ENCODE measurements around the gene DENND4A.

DNA sequence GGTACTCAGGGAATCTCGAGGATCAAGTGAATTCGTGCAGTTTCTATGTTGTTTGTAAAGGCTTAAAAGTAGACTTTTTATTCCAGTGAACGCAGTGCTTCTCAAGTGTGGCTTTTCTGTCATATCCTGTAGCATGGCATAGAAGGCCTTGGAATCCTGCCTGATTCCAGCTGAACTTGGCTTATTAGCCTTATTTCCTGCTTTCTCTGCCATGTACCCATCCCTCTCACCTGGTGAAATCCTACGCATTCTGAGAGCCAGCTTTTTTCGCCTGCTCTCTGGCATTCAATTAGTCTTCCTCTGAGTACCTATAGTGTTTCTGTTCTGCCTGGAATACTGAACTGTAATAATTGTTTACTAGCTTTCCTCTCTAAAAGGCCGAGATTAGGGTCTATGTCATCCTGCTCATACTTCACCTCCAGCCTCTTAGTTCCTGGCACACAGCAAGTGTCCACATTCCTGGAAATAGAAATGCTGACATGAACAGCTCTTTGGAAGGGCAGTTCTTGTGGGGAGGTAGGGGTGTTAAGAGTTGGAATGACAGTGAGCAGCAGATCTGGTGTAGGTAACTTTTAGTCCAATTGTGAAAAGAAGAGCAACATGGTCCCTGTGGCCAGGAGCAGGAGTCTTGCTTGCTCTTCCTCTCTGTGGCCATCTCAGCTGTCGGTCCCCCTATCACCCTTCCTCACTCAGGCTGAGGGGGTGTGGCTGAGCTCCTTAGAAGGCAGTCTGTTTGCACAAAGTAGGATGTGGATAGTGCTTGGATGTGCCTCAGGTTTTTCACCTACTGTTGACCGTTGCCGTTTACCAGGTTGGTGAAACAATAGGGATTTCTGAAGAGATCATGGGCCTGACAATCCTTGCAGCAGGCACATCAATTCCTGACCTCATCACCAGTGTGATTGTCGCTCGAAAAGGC, 140.0 kb downstream of the DENND4A start:
- TF ChIP-seq, protein P1, sequence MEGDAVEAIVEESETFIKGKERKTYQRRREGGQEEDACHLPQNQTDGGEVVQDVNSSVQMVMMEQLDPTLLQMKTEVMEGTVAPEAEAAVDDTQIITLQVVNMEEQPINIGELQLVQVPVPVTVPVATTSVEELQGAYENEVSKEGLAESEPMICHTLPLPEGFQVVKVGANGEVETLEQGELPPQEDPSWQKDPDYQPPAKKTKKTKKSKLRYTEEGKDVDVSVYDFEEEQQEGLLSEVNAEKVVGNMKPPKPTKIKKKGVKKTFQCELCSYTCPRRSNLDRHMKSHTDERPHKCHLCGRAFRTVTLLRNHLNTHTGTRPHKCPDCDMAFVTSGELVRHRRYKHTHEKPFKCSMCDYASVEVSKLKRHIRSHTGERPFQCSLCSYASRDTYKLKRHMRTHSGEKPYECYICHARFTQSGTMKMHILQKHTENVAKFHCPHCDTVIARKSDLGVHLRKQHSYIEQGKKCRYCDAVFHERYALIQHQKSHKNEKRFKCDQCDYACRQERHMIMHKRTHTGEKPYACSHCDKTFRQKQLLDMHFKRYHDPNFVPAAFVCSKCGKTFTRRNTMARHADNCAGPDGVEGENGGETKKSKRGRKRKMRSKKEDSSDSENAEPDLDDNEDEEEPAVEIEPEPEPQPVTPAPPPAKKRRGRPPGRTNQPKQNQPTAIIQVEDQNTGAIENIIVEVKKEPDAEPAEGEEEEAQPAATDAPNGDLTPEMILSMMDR (IDR thresholded peaks at IDR 0.05; ENCODE audit: low read depth, low read length, poor library complexity, severe bottlenecking) = no peak
- TF ChIP-seq EZH2phosphoT487 (IDR thresholded peaks at IDR 0.05; ENCODE audit: borderline replicate concordance, low read length) = no peak
